Left renal cortex interstitium (tissue), 4 donors: ENCODE results near the gene FBLN2. TPM values are rescaled to one million over a fixed set of nuclear protein-coding genes. Genes with fewer than 3 reads are reported as not detected.

Source experiments
- DNase-seq, 4 donors: peaks; one replicate each; pipeline ENCODE4 v3.0.0-alpha.2; 2013; ENCODE audit warnings: low read depth in 4 of 4, low spot score in 2 of 4, missing footprints in 1 of 4
- polyA plus RNA-seq, 4 donors: library from polyadenylated mRNA; unstranded; fragments of 120-200 nt; gene quantifications; one replicate each; pipeline ENCODE4 v1.2.1, GENCODE V29; 2013; ENCODE audit not compliant: insufficient read length in 4 of 4

FBLN2 gene
- polyA plus RNA-seq, 4 donors: 24.3 to 31.9 (median 27.5) TPM

- no peak for DNase-seq
Observed at GRCh38 chr3:13617097-13617738, 68.3 kb downstream of the FBLN2 start.

DNA sequence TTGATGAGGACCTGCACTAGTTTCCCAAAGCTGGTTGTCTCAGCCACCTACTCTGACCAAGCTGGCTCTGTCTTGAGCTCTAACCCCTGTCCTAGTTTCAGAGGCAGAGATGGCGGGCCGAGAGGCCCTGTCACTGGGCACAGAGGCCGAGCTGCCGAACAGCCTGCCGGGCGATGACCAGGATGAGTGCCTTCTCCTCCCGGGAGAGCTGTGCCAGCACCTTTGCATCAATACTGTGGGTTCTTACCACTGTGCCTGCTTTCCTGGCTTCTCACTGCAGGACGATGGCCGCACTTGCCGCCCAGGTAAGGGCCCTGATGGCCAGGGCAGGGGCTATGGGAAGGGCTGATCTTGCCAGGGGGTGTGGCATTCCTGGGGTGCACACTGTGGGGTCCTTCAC, 69.1 kb downstream of the FBLN2 start:
- DNase-seq: no peak

DNA sequence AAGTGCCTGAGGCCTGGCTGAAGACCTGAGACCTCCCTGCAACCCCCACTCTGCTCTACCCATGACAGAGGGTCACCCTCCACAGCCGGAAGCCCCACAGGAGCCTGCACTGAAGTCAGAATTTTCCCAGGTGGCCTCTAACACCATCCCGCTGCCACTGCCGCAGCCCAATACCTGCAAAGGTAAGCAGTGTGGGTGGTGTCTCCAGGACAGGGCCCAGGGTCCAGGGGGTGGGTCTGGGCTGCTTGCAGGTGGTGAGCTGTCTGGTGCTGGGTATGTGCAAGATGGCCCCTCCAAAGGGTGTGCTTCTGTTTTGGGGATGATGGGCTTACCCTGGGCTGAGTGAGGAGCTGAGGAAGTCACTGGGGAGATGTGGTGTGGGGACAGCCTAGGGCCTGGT, 69.9 kb downstream of the FBLN2 start:
- no peak for DNase-seq

DNA sequence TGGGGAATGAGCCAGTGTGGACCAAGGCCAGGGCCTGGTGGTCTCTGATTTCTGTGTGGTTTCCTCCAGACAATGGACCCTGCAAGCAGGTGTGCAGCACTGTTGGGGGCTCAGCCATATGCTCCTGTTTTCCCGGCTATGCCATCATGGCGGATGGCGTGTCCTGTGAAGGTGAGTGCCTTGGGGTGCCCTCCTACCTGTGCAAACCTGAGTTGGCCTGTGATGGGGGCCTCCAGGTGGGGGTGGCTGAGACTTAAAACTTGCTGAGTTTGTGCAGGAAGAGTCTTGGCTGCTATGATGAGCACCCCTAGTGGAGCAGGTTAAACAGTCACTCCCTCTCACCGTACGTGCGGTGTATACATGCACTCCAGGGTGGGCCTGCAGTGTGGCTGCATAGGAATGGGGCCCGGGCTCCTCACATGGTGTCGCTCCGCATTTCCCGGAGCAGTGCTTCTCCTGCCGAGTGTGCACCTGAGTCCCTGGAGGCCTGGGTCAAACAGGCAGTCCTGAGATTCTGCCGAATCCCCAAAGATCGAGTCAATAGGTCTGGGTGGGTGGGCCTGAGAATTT, 70.8 kb downstream of the FBLN2 start:
- DNase-seq: no peak

GRCh38 chr3:13620281-13620680, 71.4 kb downstream of the FBLN2 start:
- DNase-seq: no peak

- DNase-seq: no peak
Observed at GRCh38 chr3:13620776-13621365, 71.9 kb downstream of the FBLN2 start.

DNA sequence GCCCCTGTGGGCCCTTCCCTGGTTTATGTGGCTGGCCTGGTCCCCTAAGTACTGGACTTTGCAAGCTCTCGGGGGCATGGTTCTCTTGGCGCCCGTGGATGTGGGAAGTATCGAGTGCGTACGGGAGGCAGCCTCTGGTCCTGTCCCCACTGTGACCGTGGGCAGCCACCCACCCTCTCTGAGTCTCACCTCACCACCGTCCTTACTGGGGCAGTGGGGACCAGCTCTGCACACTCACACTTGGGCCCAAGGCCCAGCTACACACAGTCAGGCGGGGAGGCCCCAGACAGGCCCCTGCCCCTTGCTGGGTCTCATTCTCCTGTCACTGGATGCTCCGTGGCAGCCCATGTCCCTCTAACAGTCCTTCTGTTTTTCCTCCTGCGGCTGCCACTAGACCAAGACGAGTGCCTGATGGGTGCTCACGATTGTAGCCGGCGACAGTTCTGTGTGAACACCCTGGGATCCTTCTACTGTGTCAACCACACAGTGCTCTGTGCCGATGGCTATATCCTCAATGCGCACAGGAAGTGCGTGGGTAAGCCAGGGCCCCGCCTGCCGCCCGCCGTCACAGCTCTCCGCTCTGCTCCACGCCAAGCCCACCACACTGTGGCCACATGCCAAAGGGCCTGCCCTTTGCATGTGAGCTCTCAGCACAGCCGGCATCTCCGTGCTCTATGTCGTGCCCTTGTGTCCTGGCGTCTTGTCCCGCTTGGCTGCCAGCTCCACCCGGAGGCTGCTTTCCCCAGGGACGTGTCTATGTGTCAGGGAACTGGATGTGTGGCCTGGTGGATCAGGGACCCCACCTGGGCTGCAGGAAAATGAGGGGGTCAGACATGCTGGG, 72.7 kb downstream of the FBLN2 start:
- DNase-seq: no peak

GRCh38 chr3:13622356-13622755, 73.4 kb downstream of the FBLN2 start:
- no peak for DNase-seq

GRCh38 chr3:13623101-13623654, 74.3 kb downstream of the FBLN2 start:
- no peak for DNase-seq

- no peak for DNase-seq
Observed at GRCh38 chr3:13624021-13624420, 75.1 kb downstream of the FBLN2 start.

GRCh38 chr3:13624671-13625125, 75.8 kb downstream of the FBLN2 start:
- DNase-seq: no peak

- no peak for DNase-seq
Observed at GRCh38 chr3:13626396-13626795, 77.5 kb downstream of the FBLN2 start.

DNA sequence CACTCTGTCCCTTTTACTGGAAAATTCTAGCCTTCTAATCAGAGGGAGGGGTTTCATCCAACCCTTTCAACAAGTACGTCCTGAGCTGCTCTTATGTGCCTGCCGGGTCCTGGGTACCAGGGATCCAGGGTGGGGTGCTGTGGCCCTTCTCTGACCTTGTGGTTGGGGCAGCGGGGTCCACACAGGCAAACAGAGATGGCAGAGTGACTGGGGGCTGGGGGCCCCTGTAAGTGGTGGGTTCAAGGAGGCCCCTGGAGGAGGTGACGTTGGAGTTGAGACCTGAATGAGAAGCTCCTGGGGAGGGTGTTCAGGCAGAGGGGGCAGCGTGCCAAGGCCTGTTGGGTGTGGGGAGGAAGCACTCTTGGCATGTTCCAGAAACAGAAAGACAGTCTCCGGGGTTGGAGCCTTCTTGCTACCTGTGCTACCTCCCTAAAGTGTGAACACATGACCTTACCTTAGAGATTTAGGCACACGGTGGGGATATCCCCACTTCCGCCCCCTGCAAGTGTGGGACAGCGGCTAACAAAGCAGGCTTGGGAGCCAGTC, 78.1 kb downstream of the FBLN2 start:
- DNase-seq: no peak

GRCh38 chr3:13627681-13628080, 78.8 kb downstream of the FBLN2 start:
- DNase-seq: no peak

DNA sequence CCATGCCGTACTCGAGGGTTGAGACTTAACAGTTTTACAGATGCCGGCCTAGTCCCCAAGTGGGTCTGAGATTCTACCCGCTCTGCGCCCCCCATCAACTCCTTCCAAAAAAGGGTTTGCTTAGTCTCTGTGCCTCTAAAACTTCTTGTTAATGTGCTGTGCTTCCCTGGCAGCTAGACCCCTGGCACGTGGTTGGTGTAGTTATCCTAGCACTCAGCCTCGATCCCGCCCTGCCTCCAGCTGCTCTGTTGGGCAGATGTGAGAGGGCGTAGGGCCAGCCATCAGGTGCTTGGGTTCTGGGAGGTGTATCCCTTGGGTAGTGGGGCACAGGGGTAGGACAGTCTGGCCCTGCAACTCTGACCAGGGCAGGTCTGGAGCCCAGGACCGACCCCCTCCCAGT, 79.5 kb downstream of the FBLN2 start:
- DNase-seq: no peak

DNA sequence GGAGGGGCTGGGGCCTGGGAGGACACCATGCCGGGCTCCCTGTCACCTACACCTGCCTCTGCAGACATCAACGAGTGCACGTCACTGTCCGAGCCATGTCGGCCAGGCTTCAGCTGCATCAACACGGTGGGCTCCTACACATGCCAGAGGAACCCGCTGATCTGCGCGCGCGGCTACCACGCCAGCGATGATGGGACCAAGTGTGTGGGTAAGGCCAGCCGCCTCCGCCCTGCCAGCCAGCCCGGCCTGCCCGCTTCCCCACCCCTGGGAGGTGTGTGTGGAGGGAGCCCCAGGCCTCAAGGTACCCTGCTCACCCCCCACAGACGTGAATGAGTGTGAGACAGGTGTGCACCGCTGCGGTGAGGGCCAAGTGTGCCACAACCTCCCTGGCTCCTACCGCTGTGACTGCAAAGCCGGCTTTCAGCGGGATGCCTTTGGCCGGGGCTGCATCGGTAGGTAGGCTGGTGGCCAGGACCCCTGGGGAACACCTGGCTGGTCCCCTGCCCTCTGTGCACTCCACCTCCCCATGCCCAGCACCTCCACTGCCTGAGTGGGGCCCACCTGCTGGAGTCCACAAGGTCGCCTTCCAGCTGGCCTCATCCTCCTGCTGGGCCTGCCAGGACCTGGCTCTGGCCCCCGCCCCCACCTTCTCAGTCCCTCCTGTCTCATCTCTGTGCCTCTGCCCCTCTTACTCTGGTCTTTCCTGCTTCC, 80.1 kb downstream of the FBLN2 start:
- DNase-seq: no peak

DNA sequence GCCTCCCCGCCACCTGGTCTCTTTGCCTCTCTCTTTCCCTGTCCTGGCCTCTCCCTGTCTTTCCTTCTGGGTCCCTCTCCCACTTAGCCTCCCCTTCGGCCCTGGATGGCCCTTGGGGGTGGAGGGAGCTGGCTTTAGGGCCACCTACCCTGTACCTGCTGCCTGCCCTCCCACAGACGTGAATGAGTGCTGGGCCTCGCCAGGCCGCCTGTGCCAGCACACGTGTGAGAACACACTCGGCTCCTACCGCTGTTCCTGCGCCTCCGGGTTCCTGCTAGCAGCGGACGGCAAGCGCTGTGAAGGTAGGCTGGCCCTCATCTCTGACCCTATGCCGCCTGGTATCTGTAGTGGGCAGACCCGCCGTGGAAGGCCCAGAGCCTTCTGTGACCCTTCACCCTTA, 80.7 kb downstream of the FBLN2 start:
- DNase-seq: no peak

GRCh38 chr3:13631256-13631655, 82.3 kb downstream of the FBLN2 start:
- DNase-seq: no peak

GRCh38 chr3:13633176-13633575, 84.3 kb downstream of the FBLN2 start:
- no peak for DNase-seq

DNA sequence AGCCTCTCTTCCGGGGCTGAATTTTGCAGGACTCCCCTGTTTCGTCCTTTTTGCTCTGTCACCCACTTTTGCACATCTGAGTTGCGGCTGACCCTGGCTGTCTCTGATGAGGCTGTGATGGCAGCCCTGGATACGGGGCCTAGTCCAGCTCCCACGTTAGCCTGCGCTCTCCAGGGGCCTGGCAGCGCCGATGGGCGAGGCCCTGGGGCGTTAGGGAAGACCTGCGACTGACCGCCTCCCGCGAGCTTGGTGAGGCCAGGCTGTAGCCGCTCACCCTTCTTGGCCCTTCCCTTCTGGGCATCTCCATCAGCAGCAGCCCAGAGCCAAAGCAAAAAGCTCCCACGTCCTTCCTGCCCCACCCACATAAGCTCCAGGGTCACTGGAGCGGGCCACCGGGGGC, 85.2 kb downstream of the FBLN2 start:
- no peak for DNase-seq
